Fibroblast of lung (primary cell): ENCODE results near the gene KIF4A. TPM values are rescaled to one million over a fixed set of nuclear protein-coding genes. Genes with fewer than 3 reads are reported as not detected.
"Not testable (repeated sequence)": the region's sequence is repeated elsewhere in the genome, so short reads cannot be mapped to it uniquely, and the experiment has no call there.

Experiments
- DNase-seq, 2 donors: peaks; one replicate each; pipeline versions ENCODE4 v3.0.0 to v3.0.0-alpha.2; 2010; ENCODE audit warnings: low read depth in 2 of 2
- H2AFZ ChIP-seq: 2 replicates; pipeline ENCODE4 v1.5.1; 2012; ENCODE audit warnings: low read length, control low read depth, inconsistent platforms
- H3K27ac ChIP-seq: 2 replicates; pipeline ENCODE4 v1.5.1; 2011; ENCODE audit warnings: low read length, control low read depth; ENCODE audit not compliant: insufficient read depth
- H3K27me3 ChIP-seq: 2 replicates; pipeline ENCODE4 v1.5.1; 2011; ENCODE audit warnings: mild to moderate bottlenecking, low read length; ENCODE audit not compliant: control insufficient read depth, insufficient read depth
- H3K36me3 ChIP-seq: 2 replicates; pipeline ENCODE4 v1.5.1; 2011; ENCODE audit warnings: low read length; ENCODE audit not compliant: control insufficient read depth, insufficient read depth
- H3K4me1 ChIP-seq: 2 replicates; pipeline ENCODE4 v1.5.1; 2011; ENCODE audit warnings: low read length; ENCODE audit not compliant: control insufficient read depth, insufficient read depth; ENCODE audit errors: extremely low read depth
- H3K4me2 ChIP-seq: 2 replicates; pipeline ENCODE4 v1.5.1; 2011; ENCODE audit warnings: low read length, control low read depth; ENCODE audit not compliant: insufficient read depth; ENCODE audit errors: extremely low read depth
- H3K4me3 ChIP-seq, 4 experiments: fragments of 200-600 bp in 1 of 4; sonication (generic) in 1 of 4; replicated peaks in 1 of 4; 2 replicates each; pipeline ENCODE4 v1.5.1; 2011 to 2016; ENCODE audit warnings: low read length in 4 of 4, low read depth in 3 of 4, mild to moderate bottlenecking in 3 of 4, control low read depth in 2 of 4, inconsistent platforms in 1 of 4, mixed read lengths in 1 of 4; ENCODE audit not compliant: insufficient read depth in 1 of 4; ENCODE audit errors: control extremely low read depth in 1 of 4
- H3K79me2 ChIP-seq: 2 replicates; pipeline ENCODE4 v1.5.1; 2012; ENCODE audit warnings: mild to moderate bottlenecking, low read length, inconsistent platforms; ENCODE audit not compliant: control insufficient read depth, insufficient read depth
- H3K9ac ChIP-seq: 2 replicates; pipeline ENCODE4 v1.5.1; 2011; ENCODE audit warnings: mild to moderate bottlenecking, low read length, control low read depth; ENCODE audit not compliant: insufficient read depth
- H3K9me3 ChIP-seq: 2 replicates; pipeline ENCODE4 v1.5.1; 2012; ENCODE audit warnings: low read depth, low read length; ENCODE audit not compliant: control insufficient read depth, insufficient read depth
- H4K20me1 ChIP-seq: 2 replicates; pipeline ENCODE4 v1.5.1; 2011; ENCODE audit warnings: low read length; ENCODE audit not compliant: control insufficient read depth, insufficient read depth; ENCODE audit errors: extremely low read depth
- EZH2 ChIP-seq: IDR thresholded peaks from 2 replicates; pipeline ENCODE4 v1.5.1; 2012; ENCODE audit warnings: low read length, control low read depth, mild to moderate bottlenecking; ENCODE audit errors: missing control alignments
- polyA plus RNA-seq, 2 donors: library from polyadenylated mRNA; depleted of rRNA in 1 of 2; stranded (reverse) in 1 of 2; unstranded in 1 of 2; fragments of >200 nt; gene quantifications; 2 replicates each; pipeline ENCODE4 v1.2.1, GENCODE V29; 2011 to 2012; ENCODE audit warnings: missing spikeins in 1 of 2
- total RNA-seq: library from RNA; depleted of rRNA; stranded (reverse); fragments of >200 nt; gene quantifications from 2 replicates; pipeline ENCODE4 v1.2.1, GENCODE V29; 2014
- TF ChIP-seq, protein P1 (sequence below), 2 donors: IDR thresholded peaks in 1 of 2; conservative IDR thresholded peaks in 1 of 2; 1 replicate in 1 of 2; 2 replicates in 1 of 2; pipeline ENCODE4 v1.5.1; 2011 to 2012; ENCODE audit warnings: low read length in 2 of 2, control low read depth in 1 of 2, inconsistent platforms in 1 of 2, low read depth in 1 of 2, mild to moderate bottlenecking in 1 of 2

KIF4A gene
- total and polyA plus RNA-seq, 2 donors (not counting 1 experiment from before 2014, with no cell fraction given), result 5.6 to 7.1 TPM

DNA sequence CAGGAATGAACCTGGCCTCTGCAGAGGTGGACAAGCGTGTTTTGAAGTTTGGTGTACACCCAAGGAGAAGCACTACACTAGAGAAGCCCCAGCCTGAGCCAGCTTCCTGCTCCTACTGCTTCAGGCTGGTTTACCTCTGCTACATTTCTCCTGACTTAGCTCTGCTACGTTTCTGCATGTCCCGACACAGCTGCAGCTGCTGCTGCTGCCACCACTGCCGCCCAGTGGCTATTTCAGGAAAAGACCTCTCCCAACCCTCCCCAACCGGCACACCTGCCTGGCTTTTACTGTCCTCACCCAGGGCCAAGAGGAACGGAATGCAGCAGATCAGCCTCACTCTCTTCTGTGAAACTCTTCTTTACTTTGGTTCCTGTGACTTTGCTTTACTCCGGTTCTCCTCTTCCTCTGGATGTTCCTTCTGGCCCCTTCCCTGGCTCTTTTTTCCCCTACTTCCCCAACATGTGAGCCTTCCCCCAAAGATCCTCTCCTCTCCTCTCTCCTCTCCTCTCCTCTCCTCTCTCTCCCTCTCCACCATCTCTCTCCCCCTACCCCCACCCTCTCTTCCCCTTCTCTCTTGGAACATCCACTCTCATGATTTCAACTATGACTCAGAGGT lies 26.8 kb upstream of the KIF4A start:
- Histone ChIP-seq H3K27ac (no peak overlapping the region), H3K4me3 (no peak overlapping the region), H2AFZ (no peak overlapping the region), H3K4me2 (no peak overlapping the region), H3K9ac (no peak overlapping the region), H3K9me3 (no peaks in the 10 kb centered on the region), H3K79me2 (no peaks in the 10 kb centered on the region), H3K27me3 (no peaks in the 10 kb centered on the region), H3K4me1 (no peaks in the 10 kb centered on the region), H4K20me1 (no peaks in the 10 kb centered on the region), H3K36me3 (no peaks in the 10 kb centered on the region)
- peak; percentile 18 to 49 for DNase-seq
- no peak for TF ChIP-seq EZH2
- TF ChIP-seq, protein P1, sequence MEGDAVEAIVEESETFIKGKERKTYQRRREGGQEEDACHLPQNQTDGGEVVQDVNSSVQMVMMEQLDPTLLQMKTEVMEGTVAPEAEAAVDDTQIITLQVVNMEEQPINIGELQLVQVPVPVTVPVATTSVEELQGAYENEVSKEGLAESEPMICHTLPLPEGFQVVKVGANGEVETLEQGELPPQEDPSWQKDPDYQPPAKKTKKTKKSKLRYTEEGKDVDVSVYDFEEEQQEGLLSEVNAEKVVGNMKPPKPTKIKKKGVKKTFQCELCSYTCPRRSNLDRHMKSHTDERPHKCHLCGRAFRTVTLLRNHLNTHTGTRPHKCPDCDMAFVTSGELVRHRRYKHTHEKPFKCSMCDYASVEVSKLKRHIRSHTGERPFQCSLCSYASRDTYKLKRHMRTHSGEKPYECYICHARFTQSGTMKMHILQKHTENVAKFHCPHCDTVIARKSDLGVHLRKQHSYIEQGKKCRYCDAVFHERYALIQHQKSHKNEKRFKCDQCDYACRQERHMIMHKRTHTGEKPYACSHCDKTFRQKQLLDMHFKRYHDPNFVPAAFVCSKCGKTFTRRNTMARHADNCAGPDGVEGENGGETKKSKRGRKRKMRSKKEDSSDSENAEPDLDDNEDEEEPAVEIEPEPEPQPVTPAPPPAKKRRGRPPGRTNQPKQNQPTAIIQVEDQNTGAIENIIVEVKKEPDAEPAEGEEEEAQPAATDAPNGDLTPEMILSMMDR (conservative IDR thresholded peaks at IDR 0.05 in 1 of 2, IDR thresholded peaks at IDR 0.05 in 1 of 2; ENCODE audit: low read depth in 1 of 2, low read length in 2 of 2), result peak; percentile 47 to 68

DNA sequence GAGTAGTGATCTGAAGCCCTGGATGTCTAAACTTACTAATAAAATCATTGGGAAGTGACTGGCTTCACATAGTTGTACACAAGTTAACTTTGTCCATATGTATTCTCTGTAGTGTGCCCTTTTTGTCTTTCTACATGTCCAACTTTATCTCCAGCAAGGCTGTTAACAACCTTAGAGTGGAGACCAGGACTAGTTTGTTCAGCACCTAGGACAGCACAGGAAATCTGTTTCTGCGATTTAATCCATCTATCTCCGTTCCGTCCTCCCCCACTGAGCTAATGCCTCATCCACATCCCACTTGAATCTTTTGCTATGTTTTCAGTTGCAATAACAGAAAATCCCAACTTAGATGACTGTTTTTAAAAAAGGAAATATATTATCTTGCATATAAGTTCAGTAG lies 25.1 kb upstream of the KIF4A start:
- H3K79me2 ChIP-seq, result no peaks in the 10 kb centered on the region
- no peaks in the 10 kb centered on the region for H3K27me3 ChIP-seq
- H3K4me2 ChIP-seq, result no peak overlapping the region
- no peaks in the 10 kb centered on the region for H3K4me1 ChIP-seq
- TF ChIP-seq EZH2, result no peak
- TF ChIP-seq, protein P1 (conservative IDR thresholded peaks at IDR 0.05 in 1 of 2, IDR thresholded peaks at IDR 0.05 in 1 of 2; ENCODE audit: low read depth in 1 of 2, low read length in 2 of 2), result no peak
- no peak overlapping the region for H3K4me3 ChIP-seq
- DNase-seq, result peak in 1 of 2 donors; percentile 2
- no peaks in the 10 kb centered on the region for H3K9me3 ChIP-seq
- no peaks in the 10 kb centered on the region for H3K36me3 ChIP-seq
- H3K9ac ChIP-seq, result no peak overlapping the region
- H3K27ac ChIP-seq, result no peak overlapping the region
- H4K20me1 ChIP-seq, result no peaks in the 10 kb centered on the region
- no peak overlapping the region for H2AFZ ChIP-seq

DNA sequence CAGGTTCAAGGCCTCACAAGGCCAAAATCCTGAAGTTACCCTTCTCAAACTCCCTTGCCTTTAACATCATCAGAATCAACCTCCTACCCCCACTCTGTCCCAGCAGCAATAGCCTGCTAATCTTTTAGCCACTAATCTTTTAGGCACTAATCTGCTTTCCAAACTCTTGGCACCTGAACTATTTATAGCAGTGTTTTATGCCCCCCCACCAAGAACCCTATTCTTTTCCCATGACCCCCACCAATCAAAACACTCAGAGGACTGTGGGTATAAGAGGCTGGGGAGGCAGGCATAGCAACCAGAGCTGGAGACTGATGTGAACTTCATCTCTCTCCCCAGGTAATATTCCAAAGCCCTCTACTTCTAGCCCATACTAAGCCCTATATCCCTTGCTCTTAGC lies 21.9 kb upstream of the KIF4A start, which contains the start of gene ARR3:
TSS of gene ARR3 (plus strand) at position 301 of the 400 bp plus-strand sequence. CDS start 1,052 bp downstream, outside the sequence.
- no peaks in the 10 kb centered on the region for H3K79me2 ChIP-seq
- H3K27ac ChIP-seq, result no peak within 1 kb of the TSS
- TF ChIP-seq, protein P1 (conservative IDR thresholded peaks at IDR 0.05 in 1 of 2, IDR thresholded peaks at IDR 0.05 in 1 of 2; ENCODE audit: low read depth in 1 of 2, low read length in 2 of 2), result no peak
- no peak for TF ChIP-seq EZH2
- no peak within 1 kb of the TSS for H3K4me3 ChIP-seq
- H4K20me1 ChIP-seq, result no peaks in the 10 kb centered on the region
- no peak within 1 kb of the TSS for H3K4me2 ChIP-seq
- no peaks in the 10 kb centered on the region for H3K36me3 ChIP-seq
- H2AFZ ChIP-seq, result no peak within 1 kb of the TSS
- no peak within 1 kb of the TSS for H3K9ac ChIP-seq
- DNase-seq, result no peak
- H3K4me1 ChIP-seq, result no peaks in the 10 kb centered on the region
- H3K27me3 ChIP-seq, result no peaks in the 10 kb centered on the region
- no peaks in the 10 kb centered on the region for H3K9me3 ChIP-seq

DNA sequence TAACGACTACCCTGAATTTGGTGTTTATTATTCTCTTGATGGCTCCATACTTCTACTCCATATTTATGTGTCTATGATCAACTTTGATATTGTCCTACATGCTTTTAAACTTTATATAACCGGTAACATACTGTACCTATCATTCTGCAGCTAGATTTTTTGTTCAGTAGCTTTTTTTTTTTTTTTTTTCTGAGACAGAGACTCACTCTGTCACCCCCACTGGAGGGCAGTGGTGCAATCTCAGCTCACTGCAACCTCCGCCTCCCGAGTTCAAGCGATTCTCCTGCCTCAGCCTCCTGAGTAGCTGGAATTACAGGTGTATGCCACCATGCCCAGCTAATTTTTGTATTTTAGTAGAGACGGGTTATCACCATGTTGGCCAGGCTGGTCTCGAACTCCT lies 15.9 kb upstream of the KIF4A start:
- H3K9me3 ChIP-seq, H3K27ac ChIP-seq, H3K27me3 ChIP-seq, H3K9ac ChIP-seq, H3K4me3 ChIP-seq, H3K4me1 ChIP-seq, H2AFZ ChIP-seq, H4K20me1 ChIP-seq, DNase-seq, H3K4me2 ChIP-seq, H3K36me3 ChIP-seq, H3K79me2 ChIP-seq: not testable (repeated sequence)
